SK-N-SH (cell line): ENCODE data around the gene AKT3. TPM values are rescaled to one million over a fixed set of nuclear protein-coding genes. Genes with fewer than 3 reads are reported as not detected.

Experiments used
- CTCF ChIA-PET: fragments of 300-600, 350-600 bp; formaldehyde crosslinking; extraction: SDS; loops from one replicate; lab custom pipeline; 2021; lab: Yijun Ruan, JAX
- POLR2A ChIA-PET: fragments of 350-600 bp; sonication (Branson Sonifier 250); formaldehyde crosslinking; extraction: SDS; loops from one replicate; lab custom pipeline; 2020; ENCODE audit warnings: antibody characterized with exemption, inconsistent platforms; lab: Yijun Ruan, JAX
- DNase-seq: peaks from one replicate; pipeline ENCODE4 v3.0.0; 2012
- H2AFZ ChIP-seq: fragments of 200-600 bp; sonication (generic); 2 replicates; pipeline ENCODE4 v1.8.1; 2016; ENCODE audit warnings: antibody characterized with exemption, mild to moderate bottlenecking, low read depth
- H3F3A ChIP-seq: fragments of 200-600 bp; sonication (generic); replicated peaks from 2 replicates; pipeline ENCODE3; 2016; ENCODE audit warnings: antibody characterized with exemption, mild to moderate bottlenecking; ENCODE audit not compliant: insufficient read depth
- H3K27ac ChIP-seq, 2 experiments: fragments of 200-500 bp in 1 of 2; fragments of 200-600 bp in 1 of 2; sonication (Bioruptor generic) in 1 of 2; sonication (generic), shearing (Covaris generic) in 1 of 2; 2 replicates each; pipeline versions ENCODE4 v1.5.1 to v1.6.1; 2014 to 2016; ENCODE audit warnings: low read depth in 2 of 2, inconsistent platforms in 1 of 2, low read length in 1 of 2, mild to moderate bottlenecking in 1 of 2, mixed read lengths in 1 of 2
- H3K27me3 ChIP-seq: fragments of 200-600 bp; sonication (generic), shearing (Covaris generic); 2 replicates; pipeline ENCODE4 v1.6.1; 2016; ENCODE audit warnings: mixed run types; ENCODE audit not compliant: insufficient read depth
- H3K36me3 ChIP-seq, 2 experiments: fragments of 200-500 bp in 1 of 2; fragments of 200-600 bp in 1 of 2; sonication (Bioruptor generic) in 1 of 2; sonication (generic) in 1 of 2; replicated peaks in 1 of 2; 2 replicates each; pipeline versions ENCODE3 to v1.5.1; 2014 to 2016; ENCODE audit warnings: low read length in 1 of 2, mild to moderate bottlenecking in 1 of 2; ENCODE audit not compliant: insufficient read depth in 2 of 2, control insufficient read depth in 1 of 2
- H3K4me1 ChIP-seq, 2 experiments: fragments of 200-500 bp in 1 of 2; fragments of 200-600 bp in 1 of 2; sonication (Bioruptor generic) in 1 of 2; sonication (generic), shearing (Covaris generic) in 1 of 2; 2 replicates each; pipeline versions ENCODE4 v1.5.1 to v1.6.1; 2014 to 2016; ENCODE audit warnings: low read depth in 1 of 2, low read length in 1 of 2, mixed run types in 1 of 2; ENCODE audit not compliant: insufficient read depth in 2 of 2, control insufficient read depth in 1 of 2
- H3K4me2 ChIP-seq: fragments of 200-600 bp; sonication (generic), shearing (Covaris generic); 2 replicates; pipeline ENCODE4 v1.6.1; 2017; ENCODE audit warnings: mixed run types
- H3K4me3 ChIP-seq, 2 experiments: fragments of 200-500 bp in 1 of 2; fragments of 200-600 bp in 1 of 2; sonication (Bioruptor generic) in 1 of 2; sonication (generic), shearing (Covaris generic) in 1 of 2; 2 replicates each; pipeline versions ENCODE4 v1.5.1 to v1.8.1; 2014 to 2016; ENCODE audit warnings: low read depth in 2 of 2, inconsistent platforms in 1 of 2, low read length in 1 of 2, mild to moderate bottlenecking in 1 of 2, mixed read lengths in 1 of 2, moderate library complexity in 1 of 2
- H3K79me2 ChIP-seq: fragments of 200-600 bp; sonication (generic); 2 replicates; pipeline ENCODE4 v1.8.1; 2017; ENCODE audit warnings: mild to moderate bottlenecking; ENCODE audit not compliant: insufficient read depth
- H3K9ac ChIP-seq: fragments of 200-600 bp; sonication (generic); 2 replicates; pipeline ENCODE4 v1.6.1; 2017; ENCODE audit warnings: mixed run types
- H3K9me2 ChIP-seq: fragments of 200-600 bp; sonication (generic); 2 replicates; pipeline ENCODE4 v1.6.1; 2017; ENCODE audit warnings: mixed run types
- H3K9me3 ChIP-seq: fragments of 200-600 bp; sonication (generic); 2 replicates; pipeline ENCODE4 v1.6.1; 2017; ENCODE audit warnings: mixed run types, mild to moderate bottlenecking, moderate library complexity
- H4K20me1 ChIP-seq: fragments of 200-600 bp; sonication (generic); 2 replicates; pipeline ENCODE4 v1.6.1; 2017; ENCODE audit warnings: mild to moderate bottlenecking, mixed run types; ENCODE audit not compliant: insufficient read depth
- CHD2 ChIP-seq: fragments of 150-350 bp; IDR thresholded peaks from 2 replicates; pipeline ENCODE4 v1.6.1; 2018; ENCODE audit warnings: low read length; ENCODE audit not compliant: partially characterized antibody
- ELF1 ChIP-seq: IDR thresholded peaks from 2 replicates; pipeline ENCODE4 v1.4.0; 2012
- MEF2A ChIP-seq: IDR thresholded peaks from 2 replicates; pipeline ENCODE4 v1.4.0; 2012; ENCODE audit warnings: low read depth, borderline replicate concordance
- NRF1 ChIP-seq: IDR thresholded peaks from 2 replicates; pipeline ENCODE4 v1.6.1; 2012; ENCODE audit warnings: low read depth, mild to moderate bottlenecking, low read length
- RAD21 ChIP-seq: IDR thresholded peaks from 2 replicates; pipeline ENCODE4 v1.6.1; 2012; ENCODE audit warnings: mild to moderate bottlenecking, low read length
- RFX5 ChIP-seq: IDR thresholded peaks from 2 replicates; pipeline ENCODE4 v1.6.1; 2012; ENCODE audit warnings: mild to moderate bottlenecking, improper control_type of control experiment, low read length
- RXRA ChIP-seq: IDR thresholded peaks from 2 replicates; pipeline ENCODE4 v1.4.0; 2012; ENCODE audit warnings: low read depth, mild to moderate bottlenecking, borderline replicate concordance
- SIN3A ChIP-seq: IDR thresholded peaks from 2 replicates; pipeline ENCODE4 v1.6.1; 2012; ENCODE audit warnings: low read depth, mild to moderate bottlenecking, low read length, moderate library complexity, borderline replicate concordance
- SMC3 ChIP-seq: IDR thresholded peaks from 2 replicates; pipeline ENCODE4 v1.6.1; 2012; ENCODE audit warnings: low read depth, low read length, improper control_type of control experiment
- TAF1 ChIP-seq: IDR thresholded peaks from 2 replicates; pipeline ENCODE4 v1.6.1; 2012; ENCODE audit warnings: low read depth, mild to moderate bottlenecking, low read length, moderate library complexity, borderline replicate concordance
- TCF12 ChIP-seq: IDR thresholded peaks from 2 replicates; pipeline ENCODE4 v1.4.0; 2012
- YY1 ChIP-seq: IDR thresholded peaks from 2 replicates; pipeline ENCODE4 v1.4.0; 2012; ENCODE audit warnings: low read depth, mild to moderate bottlenecking
- WGBS: methylation state at CpG from one replicate; pipeline ENCODE4 v1.1.6; 2017; ENCODE audit warnings: low lambda C conversion rate; 5-methylcytosine and 5-hydroxymethylcytosine counted together
- polyA plus RNA-seq, 3 experiments: library from polyadenylated mRNA; depleted of rRNA; stranded (reverse); fragments of >200 nt; gene quantifications; 2 replicates each; pipeline ENCODE4 v1.2.3, GENCODE V29; 2012
- TF ChIP-seq, protein P1 (sequence below): fragments of 150-350 bp; IDR thresholded peaks from 2 replicates; pipeline ENCODE4 v1.6.1; 2017; ENCODE audit warnings: antibody characterized with exemption, low read length, low read depth, borderline replicate concordance
- TF ChIP-seq, protein P2 (sequence below): fragments of 200-600 bp; sonication (generic); IDR thresholded peaks from 2 replicates; pipeline ENCODE4 v1.6.1; 2017; ENCODE audit warnings: antibody characterized with exemption, mild to moderate bottlenecking, moderate library complexity
- TF ChIP-seq, protein P3 (sequence below): IDR thresholded peaks from 2 replicates; pipeline ENCODE4 v1.6.1; 2012; ENCODE audit warnings: mild to moderate bottlenecking, low read depth, low read length, moderate library complexity
- TF ChIP-seq, protein P4 (sequence below): IDR thresholded peaks from 2 replicates; pipeline ENCODE4 v1.4.0; 2012; ENCODE audit warnings: low read depth, borderline replicate concordance

AKT3 gene
- polyA plus RNA-seq, 1 of the 3 experiments (the other 2 are of a cell fraction): 12.7 TPM

DNA sequence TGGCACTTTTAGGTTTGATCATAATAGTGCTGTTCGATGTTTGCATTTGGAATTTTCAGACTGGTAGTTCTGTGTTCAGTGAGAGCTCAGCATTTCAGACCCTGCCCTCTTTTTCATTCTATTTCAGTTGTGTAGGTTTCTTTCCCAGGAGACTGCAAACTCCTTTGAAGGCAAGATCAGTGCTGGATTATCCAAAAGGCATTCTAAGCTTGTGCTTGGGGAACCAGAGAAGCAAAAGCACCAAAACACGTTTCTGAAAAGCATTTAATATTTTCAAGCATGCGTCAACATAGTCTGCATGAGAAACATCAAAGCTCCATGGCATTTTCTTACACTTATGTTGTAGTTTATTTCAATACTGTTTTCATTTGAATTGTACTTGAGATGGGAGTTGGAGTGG lies 302.2 kb downstream of the AKT3 start:
- no peaks in the 10 kb centered on the region for H3F3A ChIP-seq
- H3K79me2 ChIP-seq: no peaks in the 10 kb centered on the region
- H3K4me2 ChIP-seq: no peak overlapping the region
- H3K4me3 ChIP-seq: no peak overlapping the region
- no peaks in the 10 kb centered on the region for H3K9me2 ChIP-seq
- H3K36me3 ChIP-seq: peaks cover 26 to 41% of the 10 kb centered on the region in 2 experiments
- H3K9me3 ChIP-seq: no peaks in the 10 kb centered on the region
- ChIA-PET POLR2A (no interaction called here), CTCF (interaction anchor here (0.7 kb wide), 1 partner anchor 751 kb away, joined by 3 read pairs; no protein-coding TSS in a partner anchor)
- WGBS: 90% methylated on average over 3 of the region's 3 CpGs
- no peak overlapping the region for H2AFZ ChIP-seq
- no peaks in the 10 kb centered on the region; a peak in 1 of 4 replicates for H3K4me1 ChIP-seq
- no peak overlapping the region for H3K9ac ChIP-seq
- no peaks in the 10 kb centered on the region for H3K27me3 ChIP-seq
- DNase-seq: no peak
- no peaks in the 10 kb centered on the region for H4K20me1 ChIP-seq
- TF ChIP-seq TCF12 (no peak), CHD2 (no peak), TAF1 (no peak), SMC3 (no peak), RAD21 (no peak), RFX5 (no peak), YY1 (no peak), NRF1 (no peak), RXRA (no peak), ELF1 (no peak), SIN3A (no peak), MEF2A (no peak)
- TF ChIP-seq, protein P1, sequence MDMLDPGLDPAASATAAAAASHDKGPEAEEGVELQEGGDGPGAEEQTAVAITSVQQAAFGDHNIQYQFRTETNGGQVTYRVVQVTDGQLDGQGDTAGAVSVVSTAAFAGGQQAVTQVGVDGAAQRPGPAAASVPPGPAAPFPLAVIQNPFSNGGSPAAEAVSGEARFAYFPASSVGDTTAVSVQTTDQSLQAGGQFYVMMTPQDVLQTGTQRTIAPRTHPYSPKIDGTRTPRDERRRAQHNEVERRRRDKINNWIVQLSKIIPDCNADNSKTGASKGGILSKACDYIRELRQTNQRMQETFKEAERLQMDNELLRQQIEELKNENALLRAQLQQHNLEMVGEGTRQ: no peak
- TF ChIP-seq, protein P2, sequence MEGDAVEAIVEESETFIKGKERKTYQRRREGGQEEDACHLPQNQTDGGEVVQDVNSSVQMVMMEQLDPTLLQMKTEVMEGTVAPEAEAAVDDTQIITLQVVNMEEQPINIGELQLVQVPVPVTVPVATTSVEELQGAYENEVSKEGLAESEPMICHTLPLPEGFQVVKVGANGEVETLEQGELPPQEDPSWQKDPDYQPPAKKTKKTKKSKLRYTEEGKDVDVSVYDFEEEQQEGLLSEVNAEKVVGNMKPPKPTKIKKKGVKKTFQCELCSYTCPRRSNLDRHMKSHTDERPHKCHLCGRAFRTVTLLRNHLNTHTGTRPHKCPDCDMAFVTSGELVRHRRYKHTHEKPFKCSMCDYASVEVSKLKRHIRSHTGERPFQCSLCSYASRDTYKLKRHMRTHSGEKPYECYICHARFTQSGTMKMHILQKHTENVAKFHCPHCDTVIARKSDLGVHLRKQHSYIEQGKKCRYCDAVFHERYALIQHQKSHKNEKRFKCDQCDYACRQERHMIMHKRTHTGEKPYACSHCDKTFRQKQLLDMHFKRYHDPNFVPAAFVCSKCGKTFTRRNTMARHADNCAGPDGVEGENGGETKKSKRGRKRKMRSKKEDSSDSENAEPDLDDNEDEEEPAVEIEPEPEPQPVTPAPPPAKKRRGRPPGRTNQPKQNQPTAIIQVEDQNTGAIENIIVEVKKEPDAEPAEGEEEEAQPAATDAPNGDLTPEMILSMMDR: no peak
- TF ChIP-seq, protein P3, sequence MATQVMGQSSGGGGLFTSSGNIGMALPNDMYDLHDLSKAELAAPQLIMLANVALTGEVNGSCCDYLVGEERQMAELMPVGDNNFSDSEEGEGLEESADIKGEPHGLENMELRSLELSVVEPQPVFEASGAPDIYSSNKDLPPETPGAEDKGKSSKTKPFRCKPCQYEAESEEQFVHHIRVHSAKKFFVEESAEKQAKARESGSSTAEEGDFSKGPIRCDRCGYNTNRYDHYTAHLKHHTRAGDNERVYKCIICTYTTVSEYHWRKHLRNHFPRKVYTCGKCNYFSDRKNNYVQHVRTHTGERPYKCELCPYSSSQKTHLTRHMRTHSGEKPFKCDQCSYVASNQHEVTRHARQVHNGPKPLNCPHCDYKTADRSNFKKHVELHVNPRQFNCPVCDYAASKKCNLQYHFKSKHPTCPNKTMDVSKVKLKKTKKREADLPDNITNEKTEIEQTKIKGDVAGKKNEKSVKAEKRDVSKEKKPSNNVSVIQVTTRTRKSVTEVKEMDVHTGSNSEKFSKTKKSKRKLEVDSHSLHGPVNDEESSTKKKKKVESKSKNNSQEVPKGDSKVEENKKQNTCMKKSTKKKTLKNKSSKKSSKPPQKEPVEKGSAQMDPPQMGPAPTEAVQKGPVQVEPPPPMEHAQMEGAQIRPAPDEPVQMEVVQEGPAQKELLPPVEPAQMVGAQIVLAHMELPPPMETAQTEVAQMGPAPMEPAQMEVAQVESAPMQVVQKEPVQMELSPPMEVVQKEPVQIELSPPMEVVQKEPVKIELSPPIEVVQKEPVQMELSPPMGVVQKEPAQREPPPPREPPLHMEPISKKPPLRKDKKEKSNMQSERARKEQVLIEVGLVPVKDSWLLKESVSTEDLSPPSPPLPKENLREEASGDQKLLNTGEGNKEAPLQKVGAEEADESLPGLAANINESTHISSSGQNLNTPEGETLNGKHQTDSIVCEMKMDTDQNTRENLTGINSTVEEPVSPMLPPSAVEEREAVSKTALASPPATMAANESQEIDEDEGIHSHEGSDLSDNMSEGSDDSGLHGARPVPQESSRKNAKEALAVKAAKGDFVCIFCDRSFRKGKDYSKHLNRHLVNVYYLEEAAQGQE: no peak
- TF ChIP-seq, protein P4, sequence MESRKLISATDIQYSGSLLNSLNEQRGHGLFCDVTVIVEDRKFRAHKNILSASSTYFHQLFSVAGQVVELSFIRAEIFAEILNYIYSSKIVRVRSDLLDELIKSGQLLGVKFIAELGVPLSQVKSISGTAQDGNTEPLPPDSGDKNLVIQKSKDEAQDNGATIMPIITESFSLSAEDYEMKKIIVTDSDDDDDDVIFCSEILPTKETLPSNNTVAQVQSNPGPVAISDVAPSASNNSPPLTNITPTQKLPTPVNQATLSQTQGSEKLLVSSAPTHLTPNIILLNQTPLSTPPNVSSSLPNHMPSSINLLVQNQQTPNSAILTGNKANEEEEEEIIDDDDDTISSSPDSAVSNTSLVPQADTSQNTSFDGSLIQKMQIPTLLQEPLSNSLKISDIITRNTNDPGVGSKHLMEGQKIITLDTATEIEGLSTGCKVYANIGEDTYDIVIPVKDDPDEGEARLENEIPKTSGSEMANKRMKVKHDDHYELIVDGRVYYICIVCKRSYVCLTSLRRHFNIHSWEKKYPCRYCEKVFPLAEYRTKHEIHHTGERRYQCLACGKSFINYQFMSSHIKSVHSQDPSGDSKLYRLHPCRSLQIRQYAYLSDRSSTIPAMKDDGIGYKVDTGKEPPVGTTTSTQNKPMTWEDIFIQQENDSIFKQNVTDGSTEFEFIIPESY: no peak
- H3K27ac ChIP-seq: no peak overlapping the region
